ENCODE results near the gene TPX2.

- TF ChIP-seq CTCF (IDR thresholded peaks at IDR 0.05; ENCODE audit: poor library complexity, severe bottlenecking) (no peak), REST (IDR thresholded peaks at IDR 0.05; ENCODE audit: borderline replicate concordance) (no peak), POLR2AphosphoS5 (IDR thresholded peaks at IDR 0.05) (no peak), RAD21 (conservative IDR thresholded peaks at IDR 0.05) (no peak), TAF1 (IDR thresholded peaks at IDR 0.05; ENCODE audit: low read depth) (no peak), EP300 (conservative IDR thresholded peaks at IDR 0.05; ENCODE audit: poor library complexity, severe bottlenecking) (no peak)
Measured at GRCh38 chr20:31740656-31741323, 1.7 kb downstream of the TPX2 start.
